GM20000 (cell line): ENCODE data around the gene GPRC6A.
"Not testable (repeated sequence)": the region's sequence is repeated elsewhere in the genome, so short reads cannot be mapped to it uniquely, and the experiment has no call there.

ENCODE experiments used
- DNase-seq: peaks from one replicate; pipeline ENCODE4 v3.0.0; 2012; ENCODE audit warnings: low spot score
- CTCF ChIP-seq: IDR thresholded peaks from 2 replicates; pipeline ENCODE4 v1.5.1; 2012; ENCODE audit warnings: mild to moderate bottlenecking, control low read depth; ENCODE audit errors: extremely low read depth, missing control alignments

Gene GPRC6A

GRCh38 chr6:116827561-116828240 lies 1.2 kb downstream of the GPRC6A start:
- no peak for TF ChIP-seq CTCF
- no peak for DNase-seq

GRCh38 chr6:116816336-116816735 lies 12.5 kb downstream of the GPRC6A start:
- not testable (repeated sequence) for DNase-seq

- DNase-seq = no peak
- no peak for TF ChIP-seq CTCF
Measured at GRCh38 chr6:116812051-116812650, 16.7 kb downstream of the GPRC6A start.

- TF ChIP-seq CTCF = no peak
- DNase-seq = no peak
Measured at GRCh38 chr6:116801971-116802370, 26.9 kb downstream of the GPRC6A start.

- no peak for DNase-seq
- TF ChIP-seq CTCF = no peak
Measured at GRCh38 chr6:116799945-116800344, 28.9 kb downstream of the GPRC6A start.

- DNase-seq = no peak
- TF ChIP-seq CTCF = no peak
Measured at GRCh38 chr6:116797585-116797984, 31.3 kb downstream of the GPRC6A start.

GRCh38 chr6:116793224-116793623 lies 35.7 kb downstream of the GPRC6A start:
- TF ChIP-seq CTCF = no peak
- DNase-seq = no peak

- TF ChIP-seq CTCF = no peak
- DNase-seq = no peak
Measured at GRCh38 chr6:116783852-116784251, 45.0 kb downstream of the GPRC6A start.
